GM13976 (cell line): ENCODE data around the gene DYRK2.

ENCODE experiments used
- DNase-seq: peaks from one replicate; pipeline ENCODE4 v3.0.0; 2012; ENCODE audit warnings: low spot score
- in situ Hi-C: fragments of 300-500 bp; cut with MboI; formaldehyde crosslinking; loops from one replicate; pipeline ENCODE4 v1.12.0; 2022; ENCODE audit warnings: low sequenced_read_pairs, mixed read lengths, inconsistent platforms; ENCODE audit not compliant: unreplicated experiment
- TF ChIP-seq, protein P1 (sequence below): IDR thresholded peaks from 2 replicates; pipeline ENCODE4 v1.5.1; 2012; ENCODE audit warnings: borderline replicate concordance, mild to moderate bottlenecking; ENCODE audit not compliant: insufficient read depth; ENCODE audit errors: extremely low read depth, missing control alignments, control extremely low read depth

Gene DYRK2

DNA sequence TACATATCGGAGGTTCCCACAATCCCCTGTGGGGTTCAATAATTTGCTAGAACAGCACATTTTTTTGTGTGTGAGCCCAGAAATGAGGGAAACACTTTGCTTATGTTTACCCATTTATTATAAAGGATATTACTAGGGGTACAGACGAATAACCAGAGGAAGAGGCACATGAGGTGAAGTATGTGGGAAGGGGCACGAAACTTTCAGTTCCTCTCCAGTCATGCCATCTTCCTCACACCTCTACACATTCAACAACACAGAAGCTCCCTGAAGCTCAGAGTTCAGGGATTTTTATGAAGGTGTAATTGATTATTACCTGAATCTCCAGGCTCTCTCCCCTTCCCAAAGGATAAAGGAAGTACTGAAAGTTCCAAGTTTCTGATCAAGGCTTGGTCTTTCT, 30.2 kb upstream of the DYRK2 start:
- in situ Hi-C loops = no loop called here
- TF ChIP-seq, protein P1, sequence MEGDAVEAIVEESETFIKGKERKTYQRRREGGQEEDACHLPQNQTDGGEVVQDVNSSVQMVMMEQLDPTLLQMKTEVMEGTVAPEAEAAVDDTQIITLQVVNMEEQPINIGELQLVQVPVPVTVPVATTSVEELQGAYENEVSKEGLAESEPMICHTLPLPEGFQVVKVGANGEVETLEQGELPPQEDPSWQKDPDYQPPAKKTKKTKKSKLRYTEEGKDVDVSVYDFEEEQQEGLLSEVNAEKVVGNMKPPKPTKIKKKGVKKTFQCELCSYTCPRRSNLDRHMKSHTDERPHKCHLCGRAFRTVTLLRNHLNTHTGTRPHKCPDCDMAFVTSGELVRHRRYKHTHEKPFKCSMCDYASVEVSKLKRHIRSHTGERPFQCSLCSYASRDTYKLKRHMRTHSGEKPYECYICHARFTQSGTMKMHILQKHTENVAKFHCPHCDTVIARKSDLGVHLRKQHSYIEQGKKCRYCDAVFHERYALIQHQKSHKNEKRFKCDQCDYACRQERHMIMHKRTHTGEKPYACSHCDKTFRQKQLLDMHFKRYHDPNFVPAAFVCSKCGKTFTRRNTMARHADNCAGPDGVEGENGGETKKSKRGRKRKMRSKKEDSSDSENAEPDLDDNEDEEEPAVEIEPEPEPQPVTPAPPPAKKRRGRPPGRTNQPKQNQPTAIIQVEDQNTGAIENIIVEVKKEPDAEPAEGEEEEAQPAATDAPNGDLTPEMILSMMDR = no peak
- no peak for DNase-seq

DNA sequence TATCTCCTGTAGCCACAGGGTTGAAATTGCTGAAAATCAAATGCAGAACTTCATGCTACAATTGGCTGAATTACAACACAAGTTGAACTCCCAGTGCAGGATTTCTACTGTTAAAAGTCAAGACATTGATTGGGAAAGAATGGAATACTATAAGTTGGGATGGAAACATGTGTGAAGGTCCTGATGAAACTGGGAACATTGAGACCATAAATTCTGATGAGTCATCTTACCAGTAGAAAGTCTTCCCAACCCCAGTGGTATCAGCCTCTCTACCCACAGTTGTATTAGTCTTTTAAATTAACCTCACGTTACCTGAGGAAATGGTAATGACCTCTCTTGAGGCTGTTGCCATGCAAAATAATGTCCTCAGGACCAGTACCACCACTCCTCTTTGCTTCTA, 27.4 kb upstream of the DYRK2 start:
- in situ Hi-C loops = no loop called here
- TF ChIP-seq, protein P1 = no peak
- no peak for DNase-seq

DNA sequence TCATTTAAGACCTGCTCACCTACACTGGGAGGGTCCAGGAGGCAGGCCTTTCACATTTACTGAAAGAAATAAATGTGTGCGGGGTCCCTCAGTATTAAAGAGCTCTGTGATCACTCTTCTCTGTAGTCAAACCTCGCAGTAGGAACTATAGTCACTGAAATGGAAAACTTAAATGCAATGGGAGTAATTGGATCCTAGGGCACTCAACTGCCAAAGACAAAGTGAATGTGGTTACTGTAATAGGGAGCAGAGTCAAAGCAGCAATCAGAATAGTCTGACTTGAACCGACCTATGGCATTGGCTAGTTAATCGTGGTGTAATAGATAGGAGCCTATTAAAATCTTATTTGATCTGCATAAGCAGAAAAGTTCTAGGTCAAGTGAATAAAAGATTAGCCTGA, 26.6 kb upstream of the DYRK2 start:
- no peak for DNase-seq
- TF ChIP-seq, protein P1 = no peak
- in situ Hi-C loops = no loop called here

DNA sequence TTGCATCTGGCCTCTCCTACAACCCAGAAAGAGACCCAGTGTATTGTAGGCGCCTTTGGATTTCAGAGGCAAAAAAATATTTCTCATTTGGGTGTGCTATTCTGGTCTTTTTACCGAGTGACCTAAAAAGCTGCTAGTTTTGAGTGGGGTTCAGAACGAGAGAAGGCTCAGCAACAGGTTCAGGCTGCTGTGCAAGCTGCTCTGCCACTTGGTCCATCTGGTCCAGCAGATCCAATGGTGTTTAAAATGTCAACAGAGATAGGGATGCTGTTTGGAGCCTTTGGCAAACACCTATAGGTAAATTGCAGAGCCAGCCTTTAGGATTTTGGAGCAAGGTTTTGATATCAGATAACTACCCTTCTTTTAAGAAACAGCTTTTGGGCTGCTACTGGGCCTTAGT, 25.3 kb upstream of the DYRK2 start:
- DNase-seq = no peak
- in situ Hi-C loops = no loop called here
- TF ChIP-seq, protein P1 = no peak

DNA sequence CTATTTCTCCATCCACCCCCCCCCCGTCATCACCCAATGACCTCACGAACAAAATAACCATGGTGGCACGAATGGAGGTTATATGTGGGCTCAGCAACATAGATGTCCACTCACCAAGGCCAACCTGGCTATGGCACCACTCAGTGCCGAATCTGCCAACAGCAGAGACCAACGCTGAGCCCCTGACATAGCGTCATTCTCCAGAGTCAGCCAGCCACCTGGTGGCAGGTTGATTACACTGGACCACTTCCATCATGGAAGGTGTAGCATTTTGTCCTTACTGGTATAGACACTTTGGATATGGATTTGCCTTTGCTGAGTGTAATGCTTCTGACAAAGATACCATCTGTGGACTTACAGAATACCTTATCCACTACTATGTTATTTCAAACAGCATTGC, 24.2 kb upstream of the DYRK2 start:
- DNase-seq = no peak
- in situ Hi-C loops = no loop called here

DNA sequence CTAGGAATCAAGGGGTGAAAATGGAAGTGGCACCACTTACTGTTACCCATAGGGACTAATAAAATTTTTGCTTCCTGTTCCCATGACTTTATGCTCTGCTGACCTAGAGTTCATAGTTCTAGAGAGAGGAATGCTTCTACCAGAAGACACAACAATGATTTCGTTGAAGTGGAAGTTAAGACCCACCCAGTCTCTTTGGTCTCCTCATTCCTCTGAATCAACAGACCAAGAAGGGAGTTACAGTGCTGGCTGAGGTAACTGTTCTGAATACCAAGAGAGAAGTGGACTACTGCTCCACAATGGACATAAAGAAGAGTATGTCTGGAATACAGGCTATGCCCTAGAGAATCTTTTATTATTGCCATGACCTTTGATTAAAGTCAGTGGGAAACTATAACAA, 23.5 kb upstream of the DYRK2 start:
- in situ Hi-C loops = no loop called here
- no peak for DNase-seq
- TF ChIP-seq, protein P1 = no peak

More for the DNA sequence above, 24.2 kb upstream of the DYRK2 start:
- TF ChIP-seq, protein P1 = no peak

DNA sequence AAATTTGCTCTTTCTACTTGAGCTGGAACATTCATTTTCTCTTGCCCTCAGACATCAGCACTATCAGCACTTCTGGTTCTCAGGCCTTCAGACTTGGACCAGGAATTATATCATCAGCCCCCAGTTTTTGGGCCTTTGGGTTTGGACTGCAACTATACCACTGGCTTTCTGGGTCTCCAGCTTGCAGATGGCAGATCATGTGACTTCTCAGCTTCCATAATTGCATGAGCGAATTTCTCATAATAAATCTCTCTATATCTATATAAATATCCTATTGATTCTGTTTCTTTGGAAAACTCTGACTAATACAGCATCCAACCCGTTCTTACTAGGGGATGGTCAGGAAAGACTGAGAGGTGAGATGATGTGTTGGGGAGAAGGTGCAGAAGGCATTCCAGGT, 22.4 kb upstream of the DYRK2 start:
- TF ChIP-seq, protein P1 = no peak

More for the DNA sequence above, 22.4 kb upstream of the DYRK2 start:
- in situ Hi-C loops = no loop called here
- no peak for DNase-seq
